NCI-H1105 (cell line): ENCODE results near the gene HAND2.

Experiments used
- DNase-seq: peaks from one replicate; lab custom pipeline; 2025; lab: John Stamatoyannopoulos, UW

HAND2 gene

DNA sequence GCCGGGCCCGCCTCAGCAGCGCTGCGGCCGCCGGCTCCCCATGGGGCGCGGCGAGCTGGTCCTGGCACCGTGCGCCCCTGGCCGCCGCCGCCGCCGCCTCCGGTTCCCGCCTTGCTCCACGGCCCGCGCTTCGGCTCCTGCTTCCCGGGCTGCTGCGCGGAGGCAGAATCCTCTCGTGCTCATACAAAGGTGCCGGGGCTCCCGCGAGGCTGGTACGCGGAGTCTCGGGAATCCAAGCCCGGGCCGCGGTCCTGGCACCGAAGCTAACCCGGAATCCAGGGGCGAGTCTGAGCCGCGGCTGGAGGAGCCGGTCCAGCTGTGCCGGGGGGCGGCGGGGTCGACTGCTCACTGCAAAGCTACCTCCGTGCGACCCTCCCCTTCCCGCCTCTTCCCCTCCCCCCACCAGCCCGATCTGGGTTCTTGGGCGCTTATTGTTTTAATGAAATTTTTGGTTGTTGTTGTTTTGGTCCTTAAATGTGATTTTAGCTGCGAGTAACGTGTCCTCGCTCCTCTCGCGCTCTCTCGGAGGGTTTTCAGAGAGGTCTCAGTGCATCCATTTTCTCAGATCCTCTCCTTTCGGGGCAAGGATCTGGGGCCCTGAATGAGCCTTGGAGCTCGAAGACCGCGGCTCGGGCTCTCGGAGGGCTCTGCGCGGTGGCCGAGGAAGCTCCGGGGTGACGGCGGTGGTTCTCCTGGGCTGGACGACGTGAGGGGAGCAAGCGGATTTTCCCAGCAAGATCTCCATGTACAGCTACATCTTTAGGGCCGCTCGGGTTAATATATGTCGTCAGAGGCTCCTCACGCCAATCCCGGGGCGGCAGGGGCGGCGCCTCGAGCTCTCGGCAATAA, at the start of gene HAND2:
Gene HAND2, minus strand, starts transcription at position 753 of the 849 bp plus-strand sequence. CDS start 940 bp downstream, outside the sequence.
- DNase-seq, result peak; percentile 33

DNA sequence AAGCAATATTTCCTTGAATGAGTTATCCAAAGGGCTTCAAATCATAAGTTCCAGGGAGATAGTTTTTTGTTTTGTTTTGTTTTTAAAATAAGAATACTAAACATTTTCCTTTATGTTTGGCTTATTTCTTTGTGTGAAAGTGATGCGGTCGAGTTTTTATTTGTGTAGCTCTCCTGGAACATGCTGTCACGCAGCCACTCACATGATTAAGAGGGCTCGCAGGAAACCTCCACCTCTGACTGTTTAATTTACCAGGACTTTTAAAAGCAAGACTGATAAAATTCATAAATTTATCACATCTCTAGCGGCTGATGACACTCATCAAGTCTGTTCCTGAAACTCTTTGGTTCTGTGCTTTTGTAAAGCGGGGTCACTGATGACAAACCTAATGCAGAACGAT, 48.9 kb upstream of the HAND2 start:
- no peak for DNase-seq

DNA sequence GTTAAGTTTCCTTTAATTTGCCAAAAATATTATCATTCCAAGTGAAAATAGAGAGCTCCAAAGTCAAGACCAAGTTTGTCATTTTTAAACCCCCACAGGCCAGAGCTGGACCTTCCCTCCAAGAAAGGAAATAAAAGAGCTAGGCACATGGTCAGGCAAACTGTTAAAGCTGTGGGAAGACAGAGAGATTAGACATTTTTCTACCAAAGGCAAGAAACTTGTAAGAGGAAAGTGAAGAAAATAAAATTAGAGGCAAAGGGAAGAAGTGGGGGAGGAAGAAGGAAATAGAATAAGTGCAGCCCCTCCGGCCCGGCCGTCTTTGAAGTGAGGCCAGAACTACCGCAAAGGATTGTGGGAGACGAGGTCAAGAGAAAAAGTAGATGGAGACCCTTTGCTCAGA, 47.9 kb upstream of the HAND2 start:
- DNase-seq, result no peak

DNA sequence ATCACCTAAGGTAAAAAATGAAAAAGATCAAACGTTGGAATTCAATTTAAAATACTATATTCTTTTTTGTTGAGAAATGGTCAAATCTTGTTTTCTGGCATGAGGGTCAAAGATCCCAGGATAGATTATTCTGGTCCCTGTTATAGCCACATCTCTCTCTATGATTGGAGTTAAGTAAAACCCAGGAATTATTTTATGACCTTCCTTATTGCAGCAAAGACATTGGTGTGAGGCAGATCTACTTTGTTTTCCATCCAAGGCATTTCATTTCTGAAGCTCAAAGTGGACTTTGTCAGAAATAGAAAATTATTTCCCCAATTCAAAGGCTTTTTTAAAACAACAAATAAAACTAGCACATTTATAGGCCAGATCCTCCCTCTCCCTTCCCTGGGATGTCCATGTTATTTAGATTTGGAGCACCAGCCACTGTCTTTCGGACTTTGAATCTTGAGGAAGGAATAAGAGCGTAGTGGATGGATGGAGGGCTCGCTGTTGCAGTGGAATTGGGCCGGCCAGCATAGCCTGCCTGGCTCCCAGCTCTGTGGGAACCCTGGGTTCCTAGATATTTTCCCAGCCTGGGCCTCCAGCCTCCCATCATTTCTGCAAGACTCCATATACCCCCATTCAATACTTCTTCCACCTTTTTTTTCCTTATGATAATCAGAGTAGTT, 45.6 kb upstream of the HAND2 start:
- no peak for DNase-seq

DNA sequence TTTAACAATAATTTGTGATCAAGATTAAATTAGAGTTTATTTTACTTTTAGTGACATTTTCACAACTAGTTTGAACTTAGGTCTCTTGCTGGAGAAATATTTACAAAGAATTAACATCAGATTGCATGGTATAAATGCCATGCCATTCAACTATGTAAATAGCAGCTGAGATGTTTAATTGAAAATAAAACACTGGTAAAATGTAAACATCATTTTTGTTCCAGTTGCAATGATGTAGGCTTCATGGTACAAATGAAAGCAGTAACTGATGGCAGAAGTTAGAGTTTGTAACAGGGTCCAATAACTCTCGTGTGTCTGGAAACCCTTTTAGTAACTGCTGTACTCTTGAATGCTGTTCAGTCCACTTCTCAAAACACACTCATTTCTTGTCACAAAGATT, 43.7 kb upstream of the HAND2 start:
- no peak for DNase-seq

DNA sequence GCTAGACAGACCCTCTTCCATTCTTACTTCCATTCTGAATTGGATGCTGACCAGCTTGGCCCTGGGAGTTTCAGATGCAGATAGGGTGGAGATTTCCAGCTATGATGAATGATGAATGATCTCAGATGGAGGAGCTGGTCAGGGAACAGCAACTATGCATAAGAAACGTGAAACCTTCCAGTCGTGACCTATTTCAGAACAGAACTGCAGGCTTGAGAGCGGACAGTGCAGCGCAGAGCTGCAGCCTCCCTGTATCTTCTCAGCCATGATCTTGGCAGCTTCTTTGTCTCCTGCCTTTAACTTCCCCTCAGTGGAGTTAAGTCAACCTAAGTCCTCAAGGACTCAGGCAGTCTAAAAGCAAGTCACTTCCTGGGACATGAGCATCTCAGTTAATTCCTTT, 43.3 kb upstream of the HAND2 start:
- DNase-seq, result no peak

DNA sequence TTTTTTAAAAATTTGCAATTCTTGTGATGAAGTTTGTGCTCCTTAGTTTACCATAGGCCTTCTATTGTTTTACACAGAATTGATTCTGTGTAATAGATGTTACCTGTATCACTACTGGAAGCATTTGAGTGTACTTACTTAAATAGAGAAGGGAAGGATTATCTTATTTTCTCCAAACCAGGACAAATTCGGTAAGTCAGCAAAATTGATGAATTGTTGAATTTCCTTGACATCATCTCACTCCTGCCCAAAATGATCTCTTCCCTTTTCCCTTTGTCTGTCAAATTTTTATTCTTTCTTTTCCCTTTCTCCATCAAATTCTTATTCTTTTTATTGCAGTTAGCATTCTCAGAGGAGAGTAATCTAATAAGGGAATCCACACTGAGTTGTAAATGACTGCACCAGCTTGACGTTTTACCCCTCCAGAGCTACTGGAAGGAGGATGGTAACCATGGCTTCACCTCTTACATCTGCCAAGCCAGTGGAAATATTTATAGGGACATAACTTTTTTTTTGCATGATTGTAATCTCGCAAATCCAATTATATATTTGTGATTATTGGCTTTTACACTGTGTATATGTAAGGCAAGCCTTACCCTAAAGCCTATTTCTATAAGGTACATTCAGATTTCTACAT, 42.6 kb upstream of the HAND2 start:
- DNase-seq, result no peak

DNA sequence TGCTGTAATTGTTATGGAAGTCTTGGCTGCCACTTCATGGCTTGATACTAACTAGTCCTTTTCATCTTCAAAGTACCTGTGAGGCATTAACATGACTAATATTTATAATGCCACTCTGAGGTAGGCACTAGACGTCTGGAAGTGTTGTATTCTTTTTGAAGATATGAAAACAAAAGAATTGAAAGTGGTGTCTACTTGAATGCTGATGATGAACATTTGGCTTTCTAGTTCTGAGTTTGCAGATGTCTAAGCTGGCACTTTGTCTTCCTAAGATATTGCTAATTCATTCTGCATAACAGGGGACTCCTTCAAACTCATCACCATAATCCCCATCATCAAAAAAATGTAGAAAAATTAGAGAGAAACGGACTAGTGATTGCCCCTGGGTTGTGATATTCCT, 41.6 kb upstream of the HAND2 start:
- no peak for DNase-seq

DNA sequence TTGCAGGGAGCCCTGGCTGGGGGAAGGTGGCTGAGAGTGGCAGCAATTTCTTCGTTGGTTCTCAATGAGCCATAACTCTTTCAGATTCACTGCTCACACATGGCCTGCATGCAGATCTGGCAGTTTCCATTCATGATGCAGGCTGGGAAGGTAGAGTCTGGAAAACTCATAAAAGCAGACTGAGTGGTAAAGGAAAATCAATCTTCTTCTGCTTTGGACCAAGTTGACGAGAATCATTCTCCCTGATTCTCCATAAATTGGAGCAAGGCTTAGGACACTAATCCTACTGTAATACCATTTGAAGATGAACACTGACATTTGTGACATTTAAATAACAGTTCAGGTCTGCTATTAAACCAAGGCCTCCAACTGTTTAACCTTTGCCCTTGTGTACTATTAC, 35.3 kb upstream of the HAND2 start:
- no peak for DNase-seq

DNA sequence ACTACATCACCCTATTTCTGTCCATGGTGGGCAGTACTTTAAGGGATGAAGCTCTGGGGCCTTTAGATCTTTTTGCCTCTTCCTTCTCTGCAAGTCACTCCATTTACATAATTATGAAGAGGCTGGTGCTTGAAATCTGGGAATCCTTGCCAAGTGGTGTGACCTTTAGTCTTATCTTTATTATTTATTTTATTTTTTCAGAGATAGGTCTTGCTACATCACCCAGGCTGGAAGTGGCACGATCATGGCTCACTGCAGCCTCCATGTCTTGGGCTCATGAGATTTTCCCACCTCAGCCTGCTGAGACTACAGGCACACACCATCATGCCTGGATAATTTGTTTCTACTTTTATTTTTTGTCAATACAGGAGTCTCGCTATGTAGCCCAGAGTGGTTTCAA, 34.4 kb upstream of the HAND2 start:
- DNase-seq, result no peak

DNA sequence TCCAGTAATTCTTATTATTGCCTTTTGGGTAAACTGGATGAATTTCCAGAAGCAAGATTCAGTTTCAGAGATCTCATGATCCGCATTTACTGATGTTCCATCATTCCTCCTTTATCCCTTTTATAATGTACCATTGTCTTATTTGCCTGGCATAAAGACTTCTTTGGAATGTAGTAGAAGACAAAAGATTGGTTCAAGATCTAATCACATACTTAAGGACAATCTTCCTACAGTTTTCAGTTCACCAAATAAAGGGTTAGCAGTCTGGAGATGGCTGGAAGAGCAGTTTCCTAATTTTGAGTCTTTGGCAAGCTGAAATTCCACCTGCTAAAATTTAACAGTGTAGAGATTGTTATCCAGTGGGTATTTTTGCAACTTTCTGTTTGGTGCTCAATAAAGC, 30.9 kb upstream of the HAND2 start:
- no peak for DNase-seq

DNA sequence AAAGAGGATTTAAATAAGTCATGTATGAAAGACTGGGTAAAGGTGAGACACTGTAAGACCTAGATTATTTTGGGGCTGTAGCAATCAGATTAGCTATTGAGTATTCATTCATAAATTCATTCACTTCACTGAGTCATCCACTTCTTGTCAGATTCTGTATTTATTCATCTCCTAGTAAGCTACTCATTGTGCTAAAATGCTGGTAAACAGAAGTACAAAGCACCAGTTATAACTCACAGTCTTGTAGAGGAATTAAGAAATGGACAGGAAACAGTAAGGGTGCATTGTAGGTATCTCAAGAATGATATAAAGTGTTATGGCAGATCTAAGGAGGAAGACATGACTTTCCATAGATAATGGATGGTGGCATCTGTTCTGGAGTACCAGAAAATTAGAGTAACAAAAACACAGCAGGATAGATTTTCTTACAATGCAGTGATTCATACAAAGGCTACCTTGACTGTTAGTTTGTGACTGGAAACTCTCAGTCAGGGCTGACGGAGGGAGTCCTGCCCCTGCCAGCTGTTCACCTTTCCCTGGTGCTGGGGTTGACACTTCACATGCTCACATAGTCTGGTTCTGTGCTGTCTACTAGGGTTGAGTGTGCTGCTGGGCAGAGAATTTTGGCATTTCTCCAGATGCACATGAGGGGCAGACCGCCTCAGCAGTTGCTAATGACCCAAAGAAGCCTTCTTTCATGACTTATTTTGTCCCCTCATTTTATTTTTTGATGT, 26.5 kb upstream of the HAND2 start:
- DNase-seq, result no peak

DNA sequence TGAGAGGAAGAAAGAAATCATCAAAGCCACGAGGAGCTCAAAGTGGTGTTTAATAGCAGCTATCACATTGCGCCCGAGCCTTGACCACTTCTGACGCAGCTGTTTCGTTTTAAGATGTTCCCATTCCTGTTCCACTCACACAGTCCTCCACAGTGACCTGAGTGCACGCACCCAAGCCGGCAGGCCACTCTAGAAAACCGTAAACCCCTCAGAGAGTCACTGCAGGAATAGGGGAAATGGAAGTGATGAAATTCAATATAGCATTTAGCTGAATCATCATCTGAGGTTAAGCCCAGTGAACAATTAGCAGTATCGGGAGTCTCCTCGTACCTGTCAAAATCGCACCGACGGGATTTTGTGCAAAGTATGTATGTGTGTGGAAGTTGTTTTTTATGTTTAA, 17.9 kb upstream of the HAND2 start:
- no peak for DNase-seq

DNA sequence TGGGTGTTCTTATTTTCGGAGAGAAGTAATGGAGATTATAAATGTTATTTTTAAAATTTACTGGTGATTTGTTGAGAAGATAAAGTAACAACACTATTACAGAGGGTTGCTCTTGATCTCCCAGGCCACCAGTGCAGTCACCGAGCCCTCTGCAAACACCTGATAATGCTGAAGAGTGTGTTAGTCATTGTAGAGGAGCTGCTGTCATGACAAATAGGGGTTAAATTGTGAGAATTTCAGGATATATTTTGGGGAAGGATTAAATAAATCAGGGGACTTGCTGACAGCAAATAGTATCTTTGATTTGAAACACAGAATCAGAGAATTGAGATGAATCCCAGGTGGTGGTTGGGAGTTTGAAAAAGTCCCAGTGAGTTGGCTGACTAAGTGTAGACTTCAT, 16.7 kb upstream of the HAND2 start:
- DNase-seq, result no peak

DNA sequence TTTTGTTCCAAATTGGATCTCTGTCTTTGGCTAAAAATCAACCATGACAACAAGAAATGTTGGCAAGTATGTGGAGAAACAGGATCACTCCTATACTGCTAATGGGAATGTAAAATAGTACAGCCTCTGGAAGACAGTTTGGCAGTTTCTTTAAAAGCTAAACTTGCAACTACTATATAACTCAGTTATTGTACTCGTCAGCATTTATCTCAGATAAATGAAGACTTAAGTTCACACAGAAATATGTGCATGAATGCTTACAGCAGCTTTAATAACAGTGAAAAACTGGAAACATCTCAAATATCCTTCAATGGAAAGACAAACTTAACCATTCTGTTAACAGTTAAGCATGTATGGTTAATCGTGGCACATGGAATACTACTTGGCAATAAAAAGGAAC, 15.4 kb upstream of the HAND2 start:
- DNase-seq, result no peak

DNA sequence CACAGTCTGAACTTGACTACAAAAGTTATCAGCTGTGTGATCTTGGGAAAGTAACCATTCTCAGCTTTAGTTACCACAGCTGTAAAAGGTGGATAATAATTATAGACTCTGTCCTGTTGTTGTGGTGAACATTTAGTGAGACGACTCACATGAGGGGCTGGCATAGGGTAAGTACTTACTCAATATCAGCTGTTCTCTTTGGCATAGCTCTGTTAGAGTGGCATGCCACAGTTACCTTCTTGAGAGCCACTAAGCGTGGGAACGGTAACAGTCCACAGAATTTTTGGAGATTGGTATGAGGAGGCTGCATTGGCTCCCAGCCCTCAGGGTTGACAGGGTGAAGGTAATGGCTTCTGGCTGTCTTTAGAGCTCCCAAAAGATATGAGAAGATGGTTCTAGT, 13.2 kb upstream of the HAND2 start:
- DNase-seq, result no peak

DNA sequence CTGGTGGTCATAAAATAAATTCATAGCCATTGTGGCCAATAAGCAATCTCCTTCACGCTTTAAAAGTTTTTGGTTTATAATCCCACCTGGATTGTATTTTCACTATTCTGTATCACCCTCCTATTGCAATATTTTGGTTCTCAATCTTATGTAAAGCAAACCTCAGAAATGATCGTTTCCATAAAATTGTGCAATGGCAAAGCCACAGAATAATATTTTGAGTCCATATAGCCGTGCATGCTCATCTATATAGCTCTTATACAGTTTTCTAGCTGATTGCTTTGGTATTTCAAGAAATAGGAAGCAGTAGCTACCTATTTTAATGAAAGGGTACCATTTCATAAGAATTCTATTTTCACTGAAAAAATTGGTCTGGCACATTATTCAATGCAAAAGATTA, 10.0 kb upstream of the HAND2 start:
- no peak for DNase-seq

DNA sequence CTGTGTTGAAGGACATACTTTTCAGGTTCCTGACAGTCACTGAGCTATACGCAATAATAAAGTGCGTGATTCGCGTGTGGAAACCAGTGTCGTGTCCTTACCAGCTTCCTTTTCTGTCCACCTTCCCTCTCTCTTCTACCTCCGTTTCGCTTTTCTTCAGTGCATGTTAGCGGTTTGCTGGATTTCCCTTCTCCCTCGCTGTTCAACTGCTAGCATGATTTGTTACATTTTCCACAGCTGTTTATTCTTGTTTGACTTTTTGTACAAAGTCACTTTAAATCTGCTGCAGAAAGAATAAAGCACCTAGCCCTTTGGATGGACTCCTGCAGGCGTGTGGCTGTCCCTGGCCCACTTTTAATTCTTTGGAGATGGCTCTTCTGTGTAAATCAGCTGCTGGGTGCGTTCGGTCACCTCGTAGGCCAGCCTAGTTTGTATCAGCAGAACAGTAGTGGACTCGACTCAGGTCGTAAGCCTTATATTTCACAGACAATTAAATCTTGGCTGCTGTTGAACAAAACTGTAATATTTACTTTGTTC, 8.9 kb upstream of the HAND2 start:
- no peak for DNase-seq

DNA sequence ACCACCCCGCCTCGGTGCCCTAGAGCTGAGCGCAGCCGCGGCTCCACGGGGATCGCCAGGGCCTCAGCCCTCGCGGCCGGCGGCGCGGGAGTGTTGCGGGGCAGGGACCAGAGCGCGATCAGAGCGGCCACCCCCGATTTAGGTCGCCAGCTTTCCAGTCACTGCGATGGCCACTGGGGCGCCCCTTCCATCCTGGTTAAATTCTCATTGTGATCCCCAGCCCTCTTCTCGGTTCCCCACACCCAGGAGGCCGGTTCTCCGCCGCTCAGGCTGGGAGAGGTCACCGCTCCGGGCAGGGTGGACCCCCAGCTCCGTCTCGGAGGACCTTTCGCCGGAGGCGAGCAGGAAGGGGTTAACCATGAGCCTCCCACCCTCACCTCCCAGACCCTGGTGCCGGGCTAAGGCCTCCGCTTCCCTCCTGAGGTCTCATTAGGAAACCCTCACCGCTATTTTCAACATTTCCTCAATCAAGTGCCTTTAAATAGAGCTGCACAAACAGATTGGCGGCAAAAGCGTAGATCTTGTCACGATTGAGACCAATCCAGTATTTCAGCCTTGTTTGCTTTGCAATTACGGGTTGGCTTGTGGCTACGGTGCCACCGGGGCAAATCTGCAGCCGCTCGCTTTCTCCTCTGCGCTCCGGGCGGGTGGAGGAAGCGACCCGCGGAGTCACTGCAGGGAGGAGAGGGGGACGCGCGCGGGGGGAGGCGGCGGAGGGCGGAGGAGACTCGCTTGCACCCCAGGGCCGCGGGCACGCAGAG, 8.3 kb upstream of the HAND2 start:
- DNase-seq, result peak; percentile 29

DNA sequence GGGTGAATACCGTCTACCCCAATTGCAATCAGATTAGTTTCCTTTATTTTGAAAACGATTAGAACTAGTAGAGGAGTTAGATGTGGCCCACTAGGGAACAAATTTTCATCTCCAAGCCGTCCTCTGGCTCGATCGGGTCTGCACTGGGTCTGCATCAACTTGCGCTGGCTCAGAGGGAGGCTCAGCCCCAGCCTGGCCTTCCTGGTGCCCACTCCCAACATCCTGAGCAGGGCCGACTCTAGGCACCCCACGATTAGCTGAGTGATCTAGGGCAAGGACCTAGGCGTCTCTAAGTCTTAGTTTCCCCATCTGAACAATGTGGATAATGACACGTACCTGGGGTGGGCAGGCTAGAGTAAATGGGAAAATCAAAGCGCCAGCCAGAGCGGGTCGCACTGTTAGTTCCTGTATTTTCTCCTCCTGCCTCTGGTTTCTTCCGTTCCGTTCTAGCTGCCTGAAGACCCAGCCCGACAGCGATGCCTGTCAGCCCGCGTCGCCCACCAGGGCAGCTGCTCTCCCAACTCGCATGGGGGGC, 7.7 kb upstream of the HAND2 start:
- DNase-seq, result no peak

DNA sequence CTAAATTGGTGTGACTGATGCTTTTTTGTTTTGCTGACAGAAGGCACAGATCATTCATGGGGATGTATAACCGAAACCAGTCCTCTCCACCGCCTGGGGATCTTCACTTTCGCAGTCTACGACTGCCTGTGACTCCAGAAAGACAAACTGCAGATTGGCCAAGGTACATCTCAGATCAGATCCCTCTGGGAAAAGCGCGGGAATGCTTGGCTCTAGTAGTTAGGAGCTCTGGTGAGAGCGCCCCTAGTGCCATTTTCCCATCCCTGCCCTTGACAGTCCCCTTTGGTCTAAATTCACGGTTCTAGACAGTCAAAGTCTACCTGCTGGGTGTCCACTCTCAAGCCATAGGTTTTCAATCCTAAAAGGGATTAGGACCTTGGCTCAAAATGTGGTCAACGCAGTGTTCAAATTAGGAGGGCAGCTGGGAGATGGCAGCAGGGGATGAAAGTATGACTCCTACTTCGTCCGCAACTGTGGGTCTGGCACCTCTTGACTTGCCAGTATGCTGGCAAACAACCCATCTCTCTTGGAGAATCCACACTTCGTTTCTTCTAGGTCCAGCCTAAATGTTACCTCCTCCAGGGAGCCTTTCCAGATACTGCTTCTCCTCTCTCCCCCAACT, 6.9 kb upstream of the HAND2 start:
- no peak for DNase-seq
